Parathyroid adenoma (tissue), 2 donors: Measurements from ENCODE around the gene BRMS1.

Experiments
- H2AFZ ChIP-seq: fragments of 300-600 bp; sonication (generic); one replicate; pipeline ENCODE4 v1.7.0; 2017; ENCODE audit warnings: antibody characterized with exemption, mild to moderate bottlenecking
- H3K27ac ChIP-seq: fragments of 300-600 bp; sonication (generic); one replicate; pipeline ENCODE4 v1.7.0; 2017
- H3K27me3 ChIP-seq: fragments of 300-600 bp; sonication (generic); one replicate; pipeline ENCODE4 v1.7.0; 2017; ENCODE audit warnings: low read length; ENCODE audit not compliant: control insufficient read depth, insufficient read depth
- H3K36me3 ChIP-seq: fragments of 300-600 bp; sonication (generic); one replicate; pipeline ENCODE4 v1.7.0; 2017; ENCODE audit warnings: low read length; ENCODE audit not compliant: control insufficient read depth, insufficient read depth
- H3K4me1 ChIP-seq: fragments of 300-600 bp; sonication (generic); one replicate; pipeline ENCODE4 v1.7.0; 2017; ENCODE audit warnings: control low read depth
- H3K4me2 ChIP-seq: fragments of 300-600 bp; sonication (generic); one replicate; pipeline ENCODE4 v1.7.0; 2017; ENCODE audit warnings: low read length
- H3K4me3 ChIP-seq: fragments of 300-600 bp; sonication (generic); one replicate; pipeline ENCODE4 v1.7.0; 2017; ENCODE audit warnings: low read depth, low read length
- H3K79me2 ChIP-seq: fragments of 300-600 bp; sonication (generic); one replicate; pipeline ENCODE4 v1.7.0; 2017; ENCODE audit warnings: control low read depth
- H3K9ac ChIP-seq: fragments of 300-600 bp; sonication (generic); one replicate; pipeline ENCODE4 v1.7.0; 2017; ENCODE audit warnings: mild to moderate bottlenecking
- H3K9me3 ChIP-seq: fragments of 300-600 bp; sonication (generic); one replicate; pipeline ENCODE4 v1.7.0; 2017; ENCODE audit warnings: low read length; ENCODE audit not compliant: control insufficient read depth
- CTCF ChIP-seq: fragments of 300-600 bp; sonication (generic); IDR thresholded peaks from one replicate; pipeline ENCODE4 v1.7.0; 2017; ENCODE audit warnings: antibody characterized with exemption, mild to moderate bottlenecking
- donor health status: primary hyperparathyroidism.

Gene BRMS1

GRCh38 chr11:66339162-66339675 lies 5.7 kb downstream of the BRMS1 start:
- H3K4me1 ChIP-seq = peaks cover under 1% of the 10 kb centered on the region
- H3K27me3 ChIP-seq = no peaks in the 10 kb centered on the region
- H3K9me3 ChIP-seq = no peaks in the 10 kb centered on the region
- no peak overlapping the region for H3K9ac ChIP-seq
- H3K4me3 ChIP-seq = no peak overlapping the region
- no peak overlapping the region for H3K27ac ChIP-seq
- H3K79me2 ChIP-seq = peaks cover 1% of the 10 kb centered on the region
- TF ChIP-seq CTCF = no peak
- no peaks in the 10 kb centered on the region for H3K36me3 ChIP-seq
- H2AFZ ChIP-seq = no peak overlapping the region
- no peak overlapping the region for H3K4me2 ChIP-seq

DNA sequence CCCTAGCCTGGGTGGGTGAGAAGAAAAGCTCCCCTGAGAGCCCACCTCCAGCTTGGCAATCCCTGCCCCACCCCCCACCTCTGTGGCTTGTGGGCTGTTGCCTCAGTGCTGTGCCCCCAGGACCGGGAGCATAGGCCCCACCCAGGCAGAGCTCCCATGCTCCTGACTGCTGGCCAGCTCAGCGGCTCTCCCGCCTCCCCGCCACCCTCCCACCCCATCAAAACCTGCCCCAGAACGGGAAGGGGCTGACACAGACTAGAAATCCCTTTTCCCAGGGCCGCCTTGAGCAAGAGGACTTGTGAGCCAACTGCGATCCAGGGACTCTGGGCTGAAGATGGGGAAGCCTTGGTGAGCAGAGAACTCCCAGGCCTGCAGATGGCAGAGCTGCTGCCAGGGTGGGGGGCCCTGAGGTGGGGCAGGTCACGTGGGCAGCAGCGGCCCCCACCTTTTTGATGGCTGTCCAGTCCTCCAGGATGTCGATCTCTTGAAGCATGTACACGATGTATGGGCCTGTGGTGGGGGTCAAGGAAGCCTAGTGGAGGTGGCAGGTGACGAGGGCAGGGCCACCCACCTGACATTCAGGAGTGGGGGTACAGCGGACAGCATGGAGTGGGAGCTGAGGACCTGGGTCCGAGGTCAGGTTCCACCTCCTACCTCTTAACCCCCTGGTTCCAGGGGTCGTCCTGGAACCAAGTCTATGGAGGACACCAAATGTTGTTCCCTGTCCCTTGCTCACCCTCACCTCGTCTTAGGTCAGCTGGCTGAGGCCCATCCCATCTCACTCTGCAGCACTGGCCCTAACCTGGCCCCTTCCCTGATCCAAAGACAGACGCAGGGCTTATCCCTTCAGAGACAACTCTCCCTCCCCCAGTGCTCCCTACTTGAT lies 6.4 kb downstream of the BRMS1 start:
- Histone ChIP-seq H3K4me3 (no peak overlapping the region), H3K9ac (no peak overlapping the region), H3K4me2 (no peak overlapping the region), H2AFZ (no peak overlapping the region), H3K27ac (no peak overlapping the region), H3K36me3 (no peaks in the 10 kb centered on the region), H3K79me2 (no peaks in the 10 kb centered on the region), H3K4me1 (no peaks in the 10 kb centered on the region), H3K9me3 (no peaks in the 10 kb centered on the region), H3K27me3 (no peaks in the 10 kb centered on the region)
- no peak for TF ChIP-seq CTCF

- Histone ChIP-seq H3K4me3 (no peak overlapping the region), H3K9ac (no peak overlapping the region), H3K27ac (no peak overlapping the region), H3K9me3 (no peaks in the 10 kb centered on the region), H3K4me1 (no peaks in the 10 kb centered on the region), H3K79me2 (no peaks in the 10 kb centered on the region), H3K36me3 (no peaks in the 10 kb centered on the region), H2AFZ (no peak overlapping the region), H3K4me2 (no peak overlapping the region), H3K27me3 (no peaks in the 10 kb centered on the region)
- TF ChIP-seq CTCF = no peak
These were observed 7.6 kb downstream of the BRMS1 start for GRCh38 chr11:66337103-66337899.

GRCh38 chr11:66336234-66337102 lies 8.4 kb downstream of the BRMS1 start, which contains the start of gene RIN1:
TSS of gene RIN1 (minus strand) at chr11:66336434. CDS start at chr11:66336402, 32 bp downstream.
- Histone ChIP-seq H3K27ac (peak within 1 kb of the TSS; percentile 6), H3K4me2 (peak within 1 kb of the TSS; percentile 44), H3K9ac (no peak within 1 kb of the TSS), H3K36me3 (no peaks in the 10 kb centered on the region), H3K27me3 (no peaks in the 10 kb centered on the region), H3K79me2 (no peaks in the 10 kb centered on the region), H2AFZ (peak within 1 kb of the TSS; percentile 62), H3K9me3 (no peaks in the 10 kb centered on the region), H3K4me3 (peak within 1 kb of the TSS; percentile 26), H3K4me1 (no peaks in the 10 kb centered on the region)
- TF ChIP-seq CTCF = peak; percentile 42
